Activated naive CD4-positive, alpha-beta T cell treated with anti-CD3 and anti-CD28 coated beads for 36 hours (primary cell): ENCODE data around the gene ATP6V0A1. TPM values are rescaled to one million over a fixed set of nuclear protein-coding genes. Genes with fewer than 3 reads are reported as not detected.
"Not testable (repeated sequence)": the region's sequence is repeated elsewhere in the genome, so short reads cannot be mapped to it uniquely, and the experiment has no call there.

Experiments used
- CTCF ChIA-PET: fragments of 350-600 bp; sonication (Branson Sonifier 250); formaldehyde crosslinking; loops from one replicate; lab custom pipeline; 2021; ENCODE audit warnings: antibody characterized with exemption; lab: Charles Lee
- DNase-seq: peaks from one replicate; pipeline ENCODE4 v3.0.0-alpha.2; 2020
- H3K27ac Mint-ChIP-seq: one replicate; pipeline ENCODE4 v1.8.0; 2021; ENCODE audit warnings: mild to moderate bottlenecking, mixed read lengths
- H3K27me3 Mint-ChIP-seq: one replicate; pipeline ENCODE4 v1.8.0; 2021; ENCODE audit warnings: low read depth, mixed read lengths
- H3K36me3 Mint-ChIP-seq: one replicate; pipeline ENCODE4 v1.8.0; 2021; ENCODE audit warnings: low read depth, mixed read lengths
- H3K4me1 Mint-ChIP-seq: one replicate; pipeline ENCODE4 v1.8.0; 2021; ENCODE audit warnings: low read depth, mixed read lengths
- H3K4me3 Mint-ChIP-seq: one replicate; pipeline ENCODE4 v1.8.0; 2021; ENCODE audit warnings: mild to moderate bottlenecking, moderate library complexity, mixed read lengths
- H3K9me3 Mint-ChIP-seq: one replicate; pipeline ENCODE4 v1.8.0; 2021; ENCODE audit warnings: mixed read lengths
- intact Hi-C: fragments of 100-400 bp; cut with micrococcal nuclease; formaldehyde crosslinking; loops from one replicate; pipeline ENCODE4 v1.15.1; 2023
- total RNA-seq, 2 experiments: library from RNA; stranded (reverse); gene quantifications; one replicate each; pipeline ENCODE4 v1.2.3, GENCODE V29; 2021

Gene ATP6V0A1
- total RNA-seq, 2 experiments from 2014 or later, result 9.9 to 10.3 TPM

DNA sequence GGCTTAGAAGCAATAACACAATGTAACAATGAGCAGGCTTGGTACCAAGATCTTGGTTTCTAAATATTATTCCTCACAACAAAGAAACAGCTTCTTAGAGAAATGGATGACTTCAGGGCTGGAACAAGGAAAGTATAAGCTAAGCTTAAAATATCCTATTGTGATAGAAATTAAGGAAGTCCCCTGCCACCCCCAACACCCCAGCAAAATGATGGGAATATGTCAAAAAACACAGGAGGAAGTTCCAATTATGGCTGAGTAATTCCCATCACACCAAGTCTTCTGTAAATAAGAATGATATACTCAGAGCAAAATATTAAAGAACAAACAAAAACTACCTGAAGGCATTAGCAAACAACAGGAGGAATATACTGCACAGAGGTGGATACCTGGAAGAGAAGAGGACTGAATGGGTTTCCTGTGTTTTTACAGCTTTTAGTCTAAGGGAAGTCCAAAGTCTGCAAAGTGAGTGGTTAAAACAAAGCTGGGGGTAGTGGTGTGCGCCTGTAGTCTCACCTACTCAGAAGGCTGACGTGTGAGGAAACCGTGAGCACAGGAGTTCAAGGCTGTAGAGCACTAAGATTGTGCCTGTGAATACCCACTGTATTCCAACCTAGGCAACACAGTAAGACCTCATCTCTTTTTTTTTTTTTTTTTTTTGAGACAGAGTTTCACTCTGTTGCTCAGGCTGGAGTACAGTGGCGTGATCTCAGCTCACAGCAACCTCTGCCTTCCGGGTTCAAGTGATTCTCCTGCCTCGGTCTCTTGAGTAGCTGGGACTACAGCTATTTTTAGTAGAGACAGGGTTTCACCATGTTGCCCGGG is 17.1 kb upstream of the ATP6V0A1 start:
- DNase-seq, result peak; percentile 18
- intact Hi-C loops, result no loop called here
- H3K36me3 Mint-ChIP-seq, result no peaks in the 10 kb centered on the region
- H3K4me3 Mint-ChIP-seq, result no peak overlapping the region
- CTCF ChIA-PET, result interaction anchor here (0.6 to 3.1 kb wide), 14 partner anchors 8 to 487 kb away, joined by 3 to 12 read pairs (median 4); no protein-coding TSS in a partner anchor
- H3K4me1 Mint-ChIP-seq, result peaks cover 11% of the 10 kb centered on the region
- H3K9me3 Mint-ChIP-seq, result no peaks in the 10 kb centered on the region
- no peaks in the 10 kb centered on the region for H3K27me3 Mint-ChIP-seq
- H3K27ac Mint-ChIP-seq, result no peak overlapping the region

DNA sequence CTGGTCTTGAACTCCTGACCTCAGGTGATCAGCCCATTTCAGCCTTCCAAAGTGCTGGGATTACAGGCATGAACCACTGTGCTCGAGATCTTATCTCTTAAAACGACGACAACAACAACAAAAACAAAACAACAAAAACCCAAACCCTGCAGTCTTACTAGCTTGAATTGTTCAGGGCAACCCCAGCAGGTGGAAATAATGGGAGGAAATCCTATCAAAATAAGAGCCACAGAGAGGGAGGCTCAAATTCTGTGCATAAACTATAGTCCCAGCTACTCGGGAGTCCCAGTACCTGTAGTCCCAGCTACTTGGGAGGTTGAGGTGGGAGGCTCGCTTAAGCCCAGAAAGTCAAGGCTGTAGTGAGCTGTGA is 16.5 kb upstream of the ATP6V0A1 start:
- no peak overlapping the region for H3K27ac Mint-ChIP-seq
- no peaks in the 10 kb centered on the region for H3K36me3 Mint-ChIP-seq
- H3K4me3 Mint-ChIP-seq, result no peak overlapping the region
- peaks cover 12% of the 10 kb centered on the region for H3K4me1 Mint-ChIP-seq
- intact Hi-C loops, result no loop called here
- DNase-seq, result no peak
- no peaks in the 10 kb centered on the region for H3K27me3 Mint-ChIP-seq
- CTCF ChIA-PET, result interaction anchor here (0.7 to 3.1 kb wide), 8 partner anchors 9 to 306 kb away, joined by 3 to 12 read pairs (median 4); no protein-coding TSS in a partner anchor
- no peaks in the 10 kb centered on the region for H3K9me3 Mint-ChIP-seq

DNA sequence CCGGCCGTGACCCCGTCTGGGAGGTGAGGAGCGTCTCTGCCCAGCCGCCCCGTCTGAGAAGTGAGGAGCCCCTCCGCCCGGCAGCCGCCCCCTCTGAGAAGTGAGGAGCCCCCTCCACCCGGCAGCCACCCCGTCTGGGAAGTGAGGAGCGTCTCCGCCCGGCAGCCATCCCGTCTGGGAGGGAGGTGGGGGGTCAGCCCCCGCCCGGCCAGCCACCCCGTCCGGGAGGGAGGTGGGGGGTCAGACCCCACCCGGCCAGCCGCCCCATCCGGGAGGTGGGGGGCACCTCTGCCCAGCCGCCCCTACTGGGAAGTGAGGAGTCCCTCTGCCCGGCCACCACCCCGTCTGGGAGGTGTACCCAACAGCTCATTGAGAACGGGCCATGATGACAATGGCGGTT is 9.5 kb upstream of the ATP6V0A1 start:
- H3K4me1 Mint-ChIP-seq, CTCF ChIA-PET, intact Hi-C loops, H3K9me3 Mint-ChIP-seq, H3K36me3 Mint-ChIP-seq, H3K27me3 Mint-ChIP-seq, H3K27ac Mint-ChIP-seq, DNase-seq, H3K4me3 Mint-ChIP-seq: not testable (repeated sequence)

GRCh38 chr17:42449838-42450237 is 8.8 kb upstream of the ATP6V0A1 start:
- H3K36me3 Mint-ChIP-seq, H3K27me3 Mint-ChIP-seq, CTCF ChIA-PET, H3K9me3 Mint-ChIP-seq, DNase-seq, H3K4me1 Mint-ChIP-seq, H3K4me3 Mint-ChIP-seq, H3K27ac Mint-ChIP-seq, intact Hi-C loops: not testable (repeated sequence)

GRCh38 chr17:42451270-42451669 is 7.4 kb upstream of the ATP6V0A1 start:
- H3K4me3 Mint-ChIP-seq, H3K27me3 Mint-ChIP-seq, H3K36me3 Mint-ChIP-seq, DNase-seq, H3K9me3 Mint-ChIP-seq, H3K4me1 Mint-ChIP-seq, intact Hi-C loops, H3K27ac Mint-ChIP-seq: not testable (repeated sequence)
- CTCF ChIA-PET, result interaction anchor here (0.6 to 1.4 kb wide), 3 partner anchors 10 to 289 kb away, joined by 3 to 4 read pairs (median 3); no protein-coding TSS in a partner anchor

DNA sequence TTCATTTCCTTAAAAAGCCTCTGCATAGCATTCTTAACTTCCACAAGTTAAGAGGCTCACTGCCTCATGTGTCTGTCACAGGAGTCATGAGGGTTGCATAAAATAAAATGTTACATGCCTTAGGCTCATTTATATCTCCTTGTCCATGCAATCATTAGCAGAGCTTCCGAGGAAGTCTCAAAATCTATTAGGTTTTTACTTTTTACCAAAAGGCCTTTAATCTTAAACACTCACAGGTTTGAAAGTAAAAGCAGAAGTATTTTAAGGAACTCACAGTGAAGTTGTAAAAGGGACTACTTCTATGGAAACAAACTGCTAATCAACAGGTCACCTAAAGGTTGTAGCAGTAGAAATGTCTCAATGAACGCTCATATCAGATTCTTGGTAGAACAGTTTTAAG is 5.2 kb upstream of the ATP6V0A1 start:
- Mint-ChIP-seq H3K4me3 (no peak overlapping the region), H3K4me1 (peaks cover 16% of the 10 kb centered on the region), H3K27ac (no peak overlapping the region), H3K9me3 (no peaks in the 10 kb centered on the region), H3K36me3 (no peaks in the 10 kb centered on the region), H3K27me3 (no peaks in the 10 kb centered on the region)
- CTCF ChIA-PET, result no interaction called here
- DNase-seq, result no peak
- intact Hi-C loops, result no loop called here

DNA sequence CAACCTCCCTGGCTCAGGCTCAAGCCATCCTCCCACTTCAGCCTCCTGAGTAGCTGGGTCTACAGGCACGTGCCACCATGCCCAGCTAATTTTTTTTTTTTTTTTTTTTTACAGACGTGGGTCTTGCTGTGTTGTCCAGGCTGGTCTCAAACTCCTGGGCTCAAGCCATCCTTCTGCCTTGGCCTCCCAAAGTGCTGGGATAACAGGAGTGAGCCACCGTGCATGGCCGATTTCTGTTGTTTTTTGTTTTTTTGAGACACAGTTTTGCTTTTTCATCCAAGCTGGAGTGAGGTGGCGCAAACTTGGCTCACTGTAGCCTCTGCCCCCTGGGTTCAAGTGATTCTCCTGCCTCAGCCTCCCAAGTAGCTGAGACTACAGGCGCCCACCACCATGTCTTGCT is 3.7 kb upstream of the ATP6V0A1 start:
- H3K9me3 Mint-ChIP-seq, H3K36me3 Mint-ChIP-seq, H3K27me3 Mint-ChIP-seq, DNase-seq, H3K27ac Mint-ChIP-seq, H3K4me3 Mint-ChIP-seq: not testable (repeated sequence)
- H3K4me1 Mint-ChIP-seq, result peaks cover 29% of the 10 kb centered on the region
- intact Hi-C loops, result loop anchor here (5.0 kb wide), 1 partner anchor 33 kb away; the partner anchor contains the start of gene CAVIN1
- CTCF ChIA-PET, result interaction anchor here (2.0 kb wide), 1 partner anchor 63 kb away, joined by 8 read pairs; no protein-coding TSS in a partner anchor

DNA sequence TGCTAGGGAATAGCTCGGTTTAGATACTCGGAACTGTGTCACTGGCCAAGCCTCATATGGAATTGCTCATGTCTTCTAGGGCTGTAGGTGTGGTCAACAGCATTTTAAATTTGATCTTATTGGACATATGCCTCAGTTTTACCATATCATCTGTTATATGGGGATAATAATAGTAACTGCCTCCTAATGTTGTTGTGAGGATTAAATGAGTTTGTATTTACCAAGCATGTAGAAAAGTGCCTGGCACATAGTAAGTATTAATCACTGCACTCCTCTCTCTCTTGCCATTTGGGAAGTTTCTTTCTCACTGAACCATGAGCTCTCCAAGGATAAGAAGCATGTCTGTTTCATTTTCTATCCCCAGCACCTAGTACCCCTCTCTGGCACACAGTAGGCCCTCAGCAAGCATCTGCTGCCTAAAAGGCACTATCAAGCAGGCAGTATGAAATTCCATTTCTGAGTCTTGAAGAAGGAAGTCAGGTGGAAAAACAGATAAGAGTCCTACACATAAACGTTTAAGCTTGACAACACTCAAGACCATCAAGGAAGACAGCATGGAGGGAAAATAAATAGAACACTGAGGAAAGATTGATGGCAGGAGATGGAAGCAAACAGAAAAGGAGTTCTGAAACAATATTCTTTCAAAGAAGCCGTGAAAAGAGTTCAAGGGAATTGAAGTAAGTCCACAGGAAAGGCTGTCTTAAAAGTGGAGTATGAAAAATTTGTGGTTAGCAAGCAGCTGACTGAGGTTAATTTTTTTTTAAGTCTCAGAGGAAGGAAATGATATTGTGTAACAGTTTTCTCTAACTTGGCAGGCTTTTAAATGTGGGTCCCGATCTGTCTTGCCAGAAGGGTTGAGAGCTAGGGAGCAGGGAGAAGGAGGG is 2.2 kb upstream of the ATP6V0A1 start:
- intact Hi-C loops, result loop anchor here (5.0 kb wide), 1 partner anchor 34 kb away; the partner anchor contains the start of gene CAVIN1
- no peak overlapping the region for H3K27ac Mint-ChIP-seq
- no peaks in the 10 kb centered on the region for H3K9me3 Mint-ChIP-seq
- H3K4me1 Mint-ChIP-seq, result peaks cover 39% of the 10 kb centered on the region
- CTCF ChIA-PET, result interaction anchor here (1.0 to 2.0 kb wide), 2 partner anchors 31 to 61 kb away, joined by 4 to 8 read pairs; no protein-coding TSS in a partner anchor
- no peaks in the 10 kb centered on the region for H3K27me3 Mint-ChIP-seq
- H3K4me3 Mint-ChIP-seq, result peak overlapping the region; percentile 10
- no peak for DNase-seq
- H3K36me3 Mint-ChIP-seq, result no peaks in the 10 kb centered on the region

- H3K4me1 Mint-ChIP-seq, result peaks cover 39% of the 10 kb centered on the region
Measured at GRCh38 chr17:42457107-42457792, 1.4 kb upstream of the ATP6V0A1 start.

DNA sequence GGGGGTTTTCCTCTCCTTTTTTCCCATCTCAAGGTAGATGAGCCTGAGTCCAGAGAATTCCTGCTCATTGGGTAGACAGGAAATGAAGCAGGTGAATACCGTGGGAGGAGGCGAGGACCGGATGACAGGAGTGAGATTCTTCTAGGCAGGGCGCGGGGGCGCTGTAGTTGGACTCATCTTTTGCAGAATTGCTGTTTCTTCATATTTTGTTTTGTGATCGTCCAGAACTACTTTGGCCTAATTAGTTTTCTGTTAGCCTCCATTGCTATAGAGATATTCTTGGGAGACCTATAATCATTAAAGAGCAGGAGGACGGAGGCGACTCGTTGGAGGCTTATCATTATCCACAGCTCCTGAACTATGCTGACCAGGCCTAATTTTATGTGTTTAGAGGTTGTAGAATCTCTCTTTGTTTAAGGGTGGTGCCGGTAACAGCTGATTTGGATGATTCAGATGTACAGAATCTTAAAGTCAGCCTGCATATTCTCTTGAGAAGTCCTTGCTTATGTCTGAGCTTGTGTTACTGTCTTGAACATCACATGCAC is 650 bp downstream of the ATP6V0A1 start:
- H3K36me3 Mint-ChIP-seq, result peaks cover 6% of the 10 kb centered on the region
- peaks cover 39% of the 10 kb centered on the region for H3K4me1 Mint-ChIP-seq
- no peaks in the 10 kb centered on the region for H3K27me3 Mint-ChIP-seq
- CTCF ChIA-PET, result interaction anchor here (0.8 to 1.2 kb wide), 3 partner anchors 37 to 340 kb away, joined by 3 read pairs; partner anchors contain the start of gene CAVIN1
- H3K4me3 Mint-ChIP-seq, result peak overlapping the region; percentile 89
- peak; percentile 68 for DNase-seq
- no peaks in the 10 kb centered on the region for H3K9me3 Mint-ChIP-seq
- intact Hi-C loops, result loop anchor here (1.0 to 5.0 kb wide), 2 partner anchors 25 to 37 kb away; partner anchors contain the start of gene CAVIN1
- peak overlapping the region; percentile 84 for H3K27ac Mint-ChIP-seq

More at GRCh38 chr17:42457107-42457792, 1.4 kb upstream of the ATP6V0A1 start:
- Mint-ChIP-seq H3K27me3 (no peaks in the 10 kb centered on the region), H3K4me3 (peak overlapping the region; percentile 64), H3K9me3 (no peaks in the 10 kb centered on the region), H3K36me3 (peaks cover 2% of the 10 kb centered on the region), H3K27ac (no peak overlapping the region)
- no peak for DNase-seq
- intact Hi-C loops, result loop anchor here (5.0 kb wide), 1 partner anchor 35 kb away; the partner anchor contains the start of gene CAVIN1
- CTCF ChIA-PET, result interaction anchor here (2.0 kb wide), 1 partner anchor 61 kb away, joined by 8 read pairs; no protein-coding TSS in a partner anchor

GRCh38 chr17:42459801-42460281 is 1.2 kb downstream of the ATP6V0A1 start:
- CTCF ChIA-PET, result interaction anchor here (0.8 to 1.2 kb wide), 4 partner anchors 10 to 340 kb away, joined by 3 read pairs; partner anchors contain the start of gene CAVIN1
- intact Hi-C loops, result loop anchor here (1.0 to 5.0 kb wide), 2 partner anchors 24 to 38 kb away; partner anchors contain the start of gene CAVIN1
- Mint-ChIP-seq H3K4me1 (peaks cover 39% of the 10 kb centered on the region), H3K36me3 (peaks cover 6% of the 10 kb centered on the region), H3K27ac (no peak overlapping the region), H3K4me3 (peak overlapping the region; percentile 89), H3K27me3 (no peaks in the 10 kb centered on the region), H3K9me3 (no peaks in the 10 kb centered on the region)
- peak; percentile 13 for DNase-seq
